K562 (cell line): ENCODE data around the gene RCBTB1. TPM values are rescaled to one million over a fixed set of nuclear protein-coding genes. Genes with fewer than 3 reads are reported as not detected.

Source experiments
- ATAC-seq: fragments of 200-7000 bp; cut with Tn5 transposase; 3 replicates; pipeline ENCODE4 v1.9.1; 2020; ENCODE audit warnings: moderate library complexity
- BruUV-seq: library from RNA; stranded (reverse); fragments of 400-500 nt; replicated peaks from 2 replicates; lab custom pipeline; 2021; lab: Mats Ljungman, UMichigan
- CTCF ChIA-PET: fragments of 300-600 bp; formaldehyde crosslinking; extraction: SDS; loops from one replicate; lab custom pipeline; 2021; ENCODE audit warnings: low intra/inter-chr PET ratio; lab: Yijun Ruan, JAX
- POLR2A ChIA-PET: fragments of 300-600, 350-650 bp; sonication (Branson Sonifier 250); formaldehyde crosslinking; extraction: SDS; loops from one replicate; lab custom pipeline; 2021; ENCODE audit warnings: antibody characterized with exemption, inconsistent platforms; lab: Yijun Ruan, JAX
- DNase-seq, 4 experiments: peaks; one replicate each; pipeline versions ENCODE4 v3.0.0 to v3.0.0-alpha.2; 2011 to 2018; ENCODE audit warnings: low spot score in 3 of 4, mixed read lengths in 3 of 4; ENCODE audit errors: extremely low read depth in 1 of 4
- FAIRE-seq: peaks from 2 replicates; lab custom pipeline; 2011; peaks lifted over from hg19 to GRCh38; lab: Jason Lieb, UNC
- H2AFZ ChIP-seq: 2 replicates; pipeline ENCODE4 v1.6.0; 2011; ENCODE audit warnings: low read depth, low read length, control low read depth, inconsistent platforms
- H3K27ac ChIP-seq: fragments of 200-600 bp; 3 replicates; pipeline ENCODE4 v1.8.0; 2011; ENCODE audit warnings: low read depth, mild to moderate bottlenecking, control low read depth, inconsistent platforms, low read length, moderate library complexity, mixed read lengths; ENCODE audit errors: extremely low read depth
- H3K27me3 ChIP-seq, 2 experiments: fragments of 300-600 bp in 1 of 2; 2 replicates in 1 of 2; 3 replicates in 1 of 2; pipeline versions ENCODE4 v1.6.0 to v1.8.0; 2011; ENCODE audit warnings: inconsistent platforms in 2 of 2, low read length in 2 of 2, mild to moderate bottlenecking in 1 of 2, mixed read lengths in 1 of 2, moderate library complexity in 1 of 2; ENCODE audit not compliant: control insufficient read depth in 2 of 2, insufficient read depth in 2 of 2
- H3K36me3 ChIP-seq: fragments of 300-600 bp; 3 replicates; pipeline ENCODE4 v1.8.0; 2011; ENCODE audit warnings: mild to moderate bottlenecking, low read length, inconsistent platforms; ENCODE audit not compliant: control insufficient read depth, insufficient read depth
- H3K4me1 ChIP-seq, 2 experiments: fragments of 200-600 bp in 1 of 2; replicated peaks in 1 of 2; 2 replicates in 1 of 2; 3 replicates in 1 of 2; pipeline versions ENCODE4 v1.5.1 to v1.8.0; 2011; ENCODE audit warnings: inconsistent platforms in 2 of 2, low read length in 2 of 2, mild to moderate bottlenecking in 1 of 2, mixed read lengths in 1 of 2, moderate library complexity in 1 of 2; ENCODE audit not compliant: control insufficient read depth in 2 of 2, insufficient read depth in 2 of 2
- H3K4me2 ChIP-seq: 2 replicates; pipeline ENCODE4 v1.6.1; 2011; ENCODE audit warnings: low read length, control low read depth, inconsistent platforms, mixed read lengths; ENCODE audit not compliant: insufficient read depth
- H3K4me3 ChIP-seq: fragments of 200-600 bp; sonication (generic), shearing (Covaris generic); 2 replicates; pipeline ENCODE4 v1.5.1; 2016; ENCODE audit warnings: control low read depth, inconsistent platforms
- H3K79me2 ChIP-seq: fragments of 200-600 bp; 3 replicates; pipeline ENCODE4 v1.8.0; 2011; ENCODE audit warnings: low read length, inconsistent platforms; ENCODE audit not compliant: control insufficient read depth, insufficient read depth
- H3K9ac ChIP-seq, 2 experiments: 2 replicates each; pipeline versions ENCODE4 v1.6.0 to v1.6.1; 2011; ENCODE audit warnings: low read depth in 2 of 2, low read length in 2 of 2, control low read depth in 1 of 2, inconsistent platforms in 1 of 2, mild to moderate bottlenecking in 1 of 2, mixed read lengths in 1 of 2; ENCODE audit not compliant: insufficient read depth in 1 of 2
- H3K9me1 ChIP-seq: one replicate; pipeline ENCODE4 v1.6.0; 2011; ENCODE audit warnings: inconsistent platforms, mild to moderate bottlenecking, low read length, moderate library complexity; ENCODE audit not compliant: control insufficient read depth, insufficient read depth
- H3K9me3 ChIP-seq: replicated peaks from 2 replicates; pipeline ENCODE4 v1.5.1; 2011; ENCODE audit warnings: low read depth, low read length, inconsistent platforms; ENCODE audit not compliant: control insufficient read depth, insufficient read depth
- H4K20me1 ChIP-seq: replicated peaks from 2 replicates; pipeline ENCODE4 v1.6.1; 2011; ENCODE audit warnings: low read length, inconsistent platforms, mixed read lengths; ENCODE audit not compliant: control insufficient read depth, insufficient read depth
- ARHGAP35 ChIP-seq: fragments of 450-650 bp; IDR thresholded peaks from 2 replicates; pipeline ENCODE4 v1.6.1; 2018; ENCODE audit not compliant: partially characterized antibody
- CBFA2T2 ChIP-seq: fragments of 450-650 bp; conservative IDR thresholded peaks from 2 replicates; pipeline ENCODE4 v1.6.1; 2017; ENCODE audit warnings: mild to moderate bottlenecking
- DNMT1 ChIP-seq: fragments of 450-650 bp; IDR thresholded peaks from 2 replicates; pipeline ENCODE4 v1.6.1; 2016; ENCODE audit warnings: antibody characterized with exemption, mild to moderate bottlenecking
- GTF2E2 ChIP-seq: fragments of 200-800 bp; sonication (Bioruptor generic); IDR thresholded peaks from 2 replicates; pipeline ENCODE4 v1.6.1; 2016; ENCODE audit warnings: missing genetic modification characterization, missing compliant biosample characterization
- MAFF ChIP-seq: IDR thresholded peaks from 2 replicates; pipeline ENCODE4 v1.6.1; 2012; ENCODE audit warnings: low read length, improper control_type of control experiment
- PCBP2 ChIP-seq: fragments of 200-400 bp; formaldehyde crosslinking; IDR thresholded peaks from 2 replicates; pipeline ENCODE4 v1.6.1; 2018; ENCODE audit warnings: low read length, low read depth, mild to moderate bottlenecking, moderate library complexity; ENCODE audit not compliant: poor library complexity, severe bottlenecking
- PHB2 ChIP-seq: fragments of 450-650 bp; IDR thresholded peaks from 2 replicates; pipeline ENCODE4 v1.6.1; 2017; ENCODE audit warnings: low read depth
- POLR2B ChIP-seq: fragments of 450-650 bp; IDR thresholded peaks from 2 replicates; pipeline ENCODE4 v1.6.1; 2018; ENCODE audit warnings: low read depth; ENCODE audit not compliant: partially characterized antibody
- ZKSCAN1 ChIP-seq: fragments of 150-350 bp; IDR thresholded peaks from 2 replicates; pipeline ENCODE4 v1.6.1; 2016; ENCODE audit warnings: low read depth, low read length
- ZKSCAN3 ChIP-seq: fragments of 250-450 bp; sonication (Bioruptor Pico); IDR thresholded peaks from 2 replicates; pipeline ENCODE4 v1.4.0; 2020
- ZNF316 ChIP-seq: fragments of 450-650 bp; IDR thresholded peaks from 2 replicates; pipeline ENCODE4 v1.6.1; 2016
- WGBS: fragments of 100-300 bp; shearing (Covaris generic); methylation state at CpG from one replicate; pipeline ENCODE4 v1.1.6; 2016; ENCODE audit warnings: low coverage, mixed read lengths; ENCODE audit not compliant: insufficient coverage; ENCODE audit errors: missing lambda C conversion rate; 5-methylcytosine and 5-hydroxymethylcytosine counted together
- in situ Hi-C: fragments of 300-500 bp; cut with MboI; formaldehyde crosslinking; loops from 4 replicates; pipeline ENCODE4 v1.15.0; 2018; ENCODE audit warnings: inconsistent platforms, mixed read lengths
- intact Hi-C: fragments of 100-400 bp; cut with micrococcal nuclease; formaldehyde crosslinking; loops from 2 replicates; pipeline ENCODE4 v1.14.2; 2022
- polyA plus RNA-seq, 8 experiments: library from polyadenylated mRNA; depleted of rRNA in 4 of 8; stranded (reverse) in 5 of 8; unstranded in 3 of 8; fragments of >200 nt; fragmentation: Nextera tagmentation in 2 of 8; fragmentation: Illumina TruSeq in 1 of 8; extraction: Ambion mirVana in 2 of 8; extraction: Trizol in 1 of 8; gene quantifications; 2 replicates each; pipeline versions ENCODE4 v1.2.1 to v1.2.3, GENCODE V29; 2011 to 2014; ENCODE audit warnings: inconsistent platforms in 1 of 8, missing spikeins in 1 of 8
- total RNA-seq, 7 experiments: library from RNA; depleted of rRNA in 6 of 7; stranded (reverse); fragments of >200 nt in 6 of 7; fragmentation: Illumina TruSeq in 2 of 7; extraction: Trizol in 2 of 7; gene quantifications; 2 replicates each; pipeline versions ENCODE4 v1.2.1 to v1.2.3, GENCODE V29; 2011 to 2021; ENCODE audit warnings: low replicate concordance in 1 of 7
- TF ChIP-seq, protein P1 (sequence below), 2 experiments: fragments of 200-800 bp in 1 of 2; sonication (Bioruptor generic) in 1 of 2; sonication (generic) in 1 of 2; formaldehyde crosslinking in 1 of 2; IDR thresholded peaks in 1 of 2; conservative IDR thresholded peaks in 1 of 2; 2 replicates each; pipeline versions ENCODE4 v1.5.0 to v1.6.1; 2016 to 2020; ENCODE audit warnings: missing compliant biosample characterization in 1 of 2, missing genetic modification characterization in 1 of 2, missing genetic modification reagents in 1 of 2
- TF ChIP-seq, protein P2 (sequence below): sonication (generic); formaldehyde crosslinking; IDR thresholded peaks from 2 replicates; pipeline ENCODE4 v1.8.1; 2022; ENCODE audit warnings: missing genetic modification reagents

RCBTB1 gene
- total and polyA plus RNA-seq, 9 of the 15 experiments (the other 6 are each of a cell fraction or from before 2014, with no cell fraction given): 4.0 to 11.3 (median 8.4) TPM

GRCh38 chr13:49596221-49596620 lies 10.9 kb upstream of the RCBTB1 start:
- BruUV-seq: no TSS peak
- POLR2A ChIA-PET: no interaction called here
- FAIRE-seq: no peak

GRCh38 chr13:49594576-49594975 lies 9.2 kb upstream of the RCBTB1 start:
- POLR2A ChIA-PET: interaction anchor here (1.0 kb wide), 1 partner anchor 9 kb away, joined by 3 read pairs; no protein-coding TSS in a partner anchor
- in situ Hi-C loops: no loop called here
- CTCF ChIA-PET: no interaction called here
- TF ChIP-seq, protein P1, sequence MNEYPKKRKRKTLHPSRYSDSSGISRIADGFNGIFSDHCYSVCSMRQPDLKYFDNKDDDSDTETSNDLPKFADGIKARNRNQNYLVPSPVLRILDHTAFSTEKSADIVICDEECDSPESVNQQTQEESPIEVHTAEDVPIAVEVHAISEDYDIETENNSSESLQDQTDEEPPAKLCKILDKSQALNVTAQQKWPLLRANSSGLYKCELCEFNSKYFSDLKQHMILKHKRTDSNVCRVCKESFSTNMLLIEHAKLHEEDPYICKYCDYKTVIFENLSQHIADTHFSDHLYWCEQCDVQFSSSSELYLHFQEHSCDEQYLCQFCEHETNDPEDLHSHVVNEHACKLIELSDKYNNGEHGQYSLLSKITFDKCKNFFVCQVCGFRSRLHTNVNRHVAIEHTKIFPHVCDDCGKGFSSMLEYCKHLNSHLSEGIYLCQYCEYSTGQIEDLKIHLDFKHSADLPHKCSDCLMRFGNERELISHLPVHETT (CRISPR knock-in tag; conservative IDR thresholded peaks at IDR 0.05 in 1 of 2, IDR thresholded peaks at IDR 0.05 in 1 of 2): no peak
- TF ChIP-seq PCBP2: no peak
- TF ChIP-seq ARHGAP35: no peak
- no peak for TF ChIP-seq ZNF316
- no peak for TF ChIP-seq ZKSCAN1
- TF ChIP-seq DNMT1: no peak
- no peak for TF ChIP-seq MAFF
- TF ChIP-seq PHB2: no peak
- no peak for TF ChIP-seq ZKSCAN3
- TF ChIP-seq, protein P2, sequence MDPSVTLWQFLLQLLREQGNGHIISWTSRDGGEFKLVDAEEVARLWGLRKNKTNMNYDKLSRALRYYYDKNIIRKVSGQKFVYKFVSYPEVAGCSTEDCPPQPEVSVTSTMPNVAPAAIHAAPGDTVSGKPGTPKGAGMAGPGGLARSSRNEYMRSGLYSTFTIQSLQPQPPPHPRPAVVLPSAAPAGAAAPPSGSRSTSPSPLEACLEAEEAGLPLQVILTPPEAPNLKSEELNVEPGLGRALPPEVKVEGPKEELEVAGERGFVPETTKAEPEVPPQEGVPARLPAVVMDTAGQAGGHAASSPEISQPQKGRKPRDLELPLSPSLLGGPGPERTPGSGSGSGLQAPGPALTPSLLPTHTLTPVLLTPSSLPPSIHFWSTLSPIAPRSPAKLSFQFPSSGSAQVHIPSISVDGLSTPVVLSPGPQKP (CRISPR knock-in tag): no peak

More at GRCh38 chr13:49596221-49596620, 10.9 kb upstream of the RCBTB1 start:
- intact Hi-C loops: no loop called here
- H3K27me3 ChIP-seq: no peaks in the 10 kb centered on the region
- H3K36me3 ChIP-seq: no peaks in the 10 kb centered on the region
- H3K9me1 ChIP-seq: no peaks in the 10 kb centered on the region
- 20% methylated on average over 2 of the region's 2 CpGs for WGBS
- no peak overlapping the region for H3K27ac ChIP-seq
- no peaks in the 10 kb centered on the region for H4K20me1 ChIP-seq
- no peaks in the 10 kb centered on the region for H3K9me3 ChIP-seq
- no peak overlapping the region for H3K4me2 ChIP-seq
- DNase-seq: no peak
- no peak for TF ChIP-seq POLR2B
- TF ChIP-seq GTF2E2 (tag): no peak
- TF ChIP-seq CBFA2T2: peak; percentile 21; the same call in 1 of the 2 replicates
- TF ChIP-seq, all 486 proteins: peak for 1
- CTCF ChIA-PET: no interaction called here
- Histone ChIP-seq H2AFZ (no peak overlapping the region), H3K9ac (no peak overlapping the region), H3K4me1 (peaks cover 0 to 5% of the 10 kb centered on the region in 2 experiments; a peak in 1 of 5 replicates), H3K79me2 (no peaks in the 10 kb centered on the region), H3K4me3 (no peak overlapping the region)
- ATAC-seq: no peak
- in situ Hi-C loops: no loop called here

More at GRCh38 chr13:49594576-49594975, 9.2 kb upstream of the RCBTB1 start:
- ATAC-seq: no peak
- Histone ChIP-seq H3K4me2 (no peak overlapping the region), H3K79me2 (no peaks in the 10 kb centered on the region), H3K9me1 (no peaks in the 10 kb centered on the region), H3K27me3 (no peaks in the 10 kb centered on the region), H2AFZ (no peak overlapping the region), H3K27ac (no peak overlapping the region), H3K4me3 (no peak overlapping the region), H3K36me3 (no peaks in the 10 kb centered on the region), H4K20me1 (no peaks in the 10 kb centered on the region), H3K9ac (no peak overlapping the region), H3K9me3 (no peaks in the 10 kb centered on the region), H3K4me1 (peaks cover 0 to 5% of the 10 kb centered on the region in 2 experiments; a peak in 1 of 5 replicates)
- no TSS peak for BruUV-seq
- intact Hi-C loops: no loop called here
- DNase-seq: no peak
- no peak for FAIRE-seq
